ENCODE results near the gene NCOA6.

The NCOA6 gene

DNA sequence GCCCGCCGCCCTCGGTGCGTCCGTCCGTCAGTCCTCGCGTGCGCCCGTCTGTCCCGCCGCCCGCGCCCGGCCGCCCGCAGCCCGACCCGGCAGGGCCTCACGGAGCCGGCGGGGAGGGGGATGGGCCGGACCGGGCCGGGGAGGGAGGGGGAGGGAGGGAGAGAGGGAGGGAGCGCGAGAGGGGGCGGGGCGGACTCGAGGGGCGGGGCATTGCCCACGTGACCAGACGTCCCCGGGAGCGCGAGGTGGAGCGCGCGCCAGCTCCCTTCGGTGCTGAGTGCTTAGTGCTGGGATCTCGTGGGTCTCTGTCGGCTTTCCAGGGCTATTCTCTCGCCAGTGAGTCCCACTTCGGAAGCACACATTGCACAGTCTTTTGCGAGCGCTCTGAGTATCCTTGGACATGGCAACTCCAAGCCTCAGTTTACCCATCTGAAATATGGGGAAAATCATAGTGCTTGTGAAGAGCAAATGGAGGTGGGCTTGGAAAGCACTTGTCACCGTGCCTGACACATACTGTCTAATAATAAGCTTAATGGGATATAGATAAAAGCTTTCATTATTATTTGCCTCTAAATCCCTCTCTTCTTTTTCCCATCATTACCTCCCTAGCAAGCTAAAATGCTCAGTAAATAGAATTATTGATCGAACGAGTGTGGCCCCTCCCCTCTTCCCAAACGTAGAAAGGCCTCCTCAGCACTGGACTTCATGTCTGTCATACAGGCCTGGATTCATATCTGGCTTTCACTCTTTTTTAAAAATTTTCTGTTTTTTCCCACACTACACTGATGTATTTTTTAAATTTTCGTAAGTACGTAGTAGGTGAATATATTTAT lies at the start of gene NCOA6:
Gene NCOA6 (minus strand): TSS at position 122 of the 833 bp plus-strand sequence. CDS start 43,296 bp downstream, outside the sequence.
- peak; percentile 72 to 86 for DNase-seq (ENCODE audit: low read depth in 2 of 2)

DNA sequence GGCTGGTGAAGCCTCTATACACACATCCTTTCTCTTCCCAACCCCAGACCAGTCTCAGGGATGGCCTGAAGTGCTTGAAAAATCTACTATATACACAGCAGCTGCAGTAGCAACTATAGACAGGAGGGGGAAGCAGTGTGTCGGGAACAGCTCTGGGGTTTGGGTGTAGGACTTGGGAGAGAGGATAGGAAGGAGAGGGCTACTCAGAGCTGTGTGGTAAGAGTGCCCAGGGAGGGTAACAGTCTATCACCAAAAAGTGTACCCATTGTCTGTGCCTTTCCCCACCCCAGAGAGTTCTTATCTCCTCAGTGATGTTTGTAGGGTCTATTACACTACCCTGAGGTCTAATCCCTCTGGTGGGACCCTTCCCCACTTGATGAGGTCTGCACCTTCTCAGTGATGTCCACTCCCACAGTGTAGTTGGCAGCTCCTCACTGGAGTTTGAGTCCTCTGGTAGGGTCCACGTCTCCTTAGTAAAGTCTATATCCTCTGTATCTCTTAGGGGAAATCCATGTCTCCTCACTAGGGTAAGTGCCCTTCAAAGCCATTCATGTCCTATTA lies 48.7 kb upstream of the NCOA6 start:
- peak in 1 of 2 donors; percentile 37 for DNase-seq (ENCODE audit: low read depth in 2 of 2)

DNA sequence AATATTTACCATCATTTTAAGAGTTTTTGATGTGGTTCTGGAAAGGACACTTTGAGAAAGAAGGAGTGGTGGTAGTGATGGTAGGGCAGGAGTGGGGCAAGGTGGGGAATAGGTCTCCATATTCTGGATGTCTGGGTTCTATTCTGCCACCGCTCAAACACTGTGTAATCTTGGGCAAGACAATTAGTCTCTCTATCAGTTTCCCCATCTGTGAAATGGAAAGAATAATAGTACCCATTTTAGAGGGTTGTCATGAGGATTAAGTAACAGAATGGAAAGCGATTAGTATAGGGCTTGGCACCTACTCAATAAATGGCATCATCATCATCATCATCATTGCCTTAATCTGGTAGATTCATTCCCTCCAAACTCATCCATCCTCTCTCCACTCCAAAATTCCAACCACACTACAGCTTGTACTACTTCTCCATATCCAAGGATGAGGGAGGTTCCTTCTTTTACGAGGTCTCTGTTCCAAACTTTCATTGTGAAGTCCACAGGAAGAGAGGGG lies 48.2 kb upstream of the NCOA6 start:
- no peak for DNase-seq (ENCODE audit: low read depth in 2 of 2)

DNA sequence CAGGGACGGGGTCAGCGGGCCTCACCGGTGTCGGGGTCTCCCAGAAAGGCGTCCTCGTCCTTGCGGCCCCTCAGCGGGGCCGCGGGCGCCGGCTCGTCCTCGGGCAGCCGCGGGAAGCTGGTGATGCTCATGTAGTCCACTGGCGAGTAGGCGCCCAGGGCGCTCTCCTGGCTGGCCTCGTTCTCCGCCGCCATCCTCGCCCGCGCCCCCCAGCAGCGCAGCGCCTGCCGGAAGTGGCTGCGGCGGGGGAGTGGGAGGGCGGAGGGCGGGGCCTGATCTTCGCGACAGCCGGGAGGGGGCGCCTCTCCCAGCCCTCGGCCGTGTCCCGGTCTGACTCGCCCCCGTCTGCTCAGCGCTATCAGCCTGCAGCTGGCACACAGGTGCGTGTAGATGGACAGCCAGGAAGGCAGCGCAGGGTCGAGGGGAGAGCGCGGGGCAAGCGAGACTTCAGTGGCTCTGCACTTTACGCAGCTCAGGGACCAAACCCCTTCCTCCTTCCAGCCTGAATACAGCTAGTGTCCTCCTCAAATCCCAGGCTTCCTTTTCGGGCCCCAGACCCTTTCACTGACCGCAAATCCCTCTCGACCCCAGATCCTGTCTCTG lies 47.3 kb upstream of the NCOA6 start, which contains the start of gene GGT7:
Gene GGT7 (minus strand): TSS at position 235 of the 603 bp plus-strand sequence. CDS start 41 bp downstream, at position 194.
- DNase-seq (ENCODE audit: low read depth in 2 of 2) = peak; percentile 76 to 81

DNA sequence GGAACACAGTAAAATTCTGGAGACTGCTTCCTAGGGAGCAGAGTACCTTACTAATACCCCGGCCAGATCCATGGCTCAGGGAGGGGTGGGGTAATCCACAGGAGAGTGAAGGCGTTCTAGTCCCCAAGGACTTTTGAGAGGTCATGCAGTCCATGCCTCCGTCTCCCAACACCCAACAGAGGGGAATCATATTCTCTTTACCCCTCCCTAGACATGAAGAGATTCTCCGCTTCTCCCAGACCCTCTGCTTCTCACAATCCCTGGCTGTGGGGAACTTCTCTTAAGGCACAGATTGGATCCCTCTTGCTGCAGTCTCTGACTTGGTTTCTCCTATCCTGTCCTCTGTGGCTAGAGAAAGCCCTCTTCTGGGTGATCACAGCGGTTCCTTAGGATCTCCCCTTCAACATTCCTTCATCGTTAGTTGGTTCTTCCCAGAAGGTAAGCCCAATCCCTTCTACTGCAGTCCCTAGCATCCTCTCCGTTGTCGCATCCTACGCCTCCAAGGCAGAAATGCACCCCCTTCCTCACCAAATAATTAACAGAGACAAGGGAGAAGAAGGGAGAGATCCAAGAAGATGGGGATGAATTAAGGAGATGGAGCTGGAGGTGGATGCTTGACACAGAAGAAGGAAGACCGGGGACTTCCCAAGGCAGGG lies 46.6 kb upstream of the NCOA6 start:
- no peak for DNase-seq (ENCODE audit: low read depth in 2 of 2)

DNA sequence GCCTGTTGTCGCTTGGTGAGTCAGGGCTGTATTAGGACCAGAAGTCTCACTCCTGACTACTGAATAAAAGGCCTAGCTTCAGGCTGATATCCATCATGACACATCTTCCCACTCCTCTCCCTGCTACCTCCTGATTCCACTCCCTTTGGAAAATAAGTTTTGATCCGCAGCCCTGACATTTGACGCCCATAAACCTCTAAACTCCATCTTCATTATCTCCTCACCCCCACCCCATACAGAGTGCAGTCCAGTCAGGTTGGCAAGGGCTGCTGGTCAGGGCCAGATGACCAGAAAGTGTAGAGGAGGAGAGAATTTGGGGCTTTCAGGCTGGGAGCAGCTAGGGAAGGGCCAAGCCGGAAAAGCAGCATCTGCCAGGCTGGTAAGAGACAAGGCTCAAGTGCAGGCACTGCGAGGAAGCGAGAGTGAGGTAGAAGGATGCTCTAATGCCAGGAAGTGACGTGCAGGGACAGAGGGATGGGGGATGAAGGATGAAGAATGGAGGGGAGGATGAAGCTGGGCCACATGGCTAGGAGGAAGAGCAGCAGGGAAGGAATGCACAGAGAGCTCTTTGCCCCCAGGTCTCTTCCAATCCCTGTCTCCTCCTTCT lies 46.0 kb upstream of the NCOA6 start:
- DNase-seq (ENCODE audit: low read depth in 2 of 2) = no peak

DNA sequence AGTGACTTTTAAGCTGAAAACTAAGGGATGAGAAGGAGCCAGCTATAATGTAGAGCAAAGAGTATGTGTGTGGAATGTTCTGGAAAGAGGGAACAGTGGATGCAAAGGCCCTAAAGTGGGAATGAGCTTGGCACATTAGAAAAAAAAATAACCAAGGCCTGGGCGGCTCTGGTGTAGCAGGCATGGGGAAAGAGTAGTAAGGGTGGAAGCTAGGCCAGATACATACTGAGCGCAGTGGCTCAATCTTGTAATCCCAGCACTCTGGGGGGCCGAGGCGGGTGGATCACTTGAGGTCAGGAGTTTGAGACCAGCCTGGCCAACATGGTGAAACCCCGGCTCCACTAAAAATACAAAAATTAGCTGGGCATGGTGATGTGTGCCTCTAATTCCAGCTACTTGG lies 38.8 kb upstream of the NCOA6 start:
- no peak for DNase-seq (ENCODE audit: low read depth in 2 of 2)

DNA sequence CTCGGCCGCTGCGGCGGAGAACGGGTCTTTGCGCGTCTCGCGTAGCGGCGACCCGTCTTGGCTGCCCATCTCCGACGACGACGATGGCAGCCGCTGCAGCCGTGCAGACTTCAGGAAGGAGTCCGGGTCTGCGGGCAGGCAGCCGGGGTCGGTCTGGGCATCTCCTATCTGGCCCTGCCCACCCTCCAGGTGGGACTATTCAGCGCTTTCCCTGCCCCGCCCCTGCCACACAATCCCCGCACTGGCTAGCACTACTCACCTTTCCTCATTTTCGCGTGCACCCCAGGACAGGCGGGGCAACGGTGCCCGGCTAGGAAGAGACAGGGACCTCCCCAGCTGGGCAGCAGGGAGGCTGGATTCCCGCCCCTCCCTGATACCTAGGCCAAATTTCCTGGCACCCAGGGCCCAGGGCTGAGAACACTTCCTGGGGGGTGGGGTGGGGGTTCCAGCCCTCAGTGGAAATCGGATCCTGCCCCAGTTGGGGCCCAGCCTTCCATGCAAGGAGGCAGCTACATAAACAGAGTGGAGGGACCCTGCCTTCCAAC lies 38.0 kb upstream of the NCOA6 start:
- no peak for DNase-seq (ENCODE audit: low read depth in 2 of 2)

DNA sequence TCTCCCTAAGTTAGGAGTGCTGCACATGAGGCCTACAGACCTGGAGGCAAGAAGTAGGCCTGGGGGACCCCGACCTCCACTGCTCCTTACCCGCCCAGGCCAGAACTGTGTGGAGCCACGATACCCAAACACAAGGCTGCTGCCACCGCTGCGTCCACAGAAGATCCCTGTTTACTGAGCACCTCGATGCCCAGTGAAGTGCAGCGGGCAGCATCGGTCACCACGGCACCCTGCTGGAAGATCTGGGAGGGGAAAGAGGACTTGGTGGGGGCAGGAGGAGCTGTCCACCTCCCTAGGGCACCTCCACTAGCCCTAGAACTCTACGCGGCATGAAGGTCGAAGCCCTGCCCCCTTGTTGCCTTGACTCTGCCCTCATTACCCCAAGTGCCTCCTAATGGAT lies 37.3 kb upstream of the NCOA6 start:
- DNase-seq (ENCODE audit: low read depth in 2 of 2) = no peak

DNA sequence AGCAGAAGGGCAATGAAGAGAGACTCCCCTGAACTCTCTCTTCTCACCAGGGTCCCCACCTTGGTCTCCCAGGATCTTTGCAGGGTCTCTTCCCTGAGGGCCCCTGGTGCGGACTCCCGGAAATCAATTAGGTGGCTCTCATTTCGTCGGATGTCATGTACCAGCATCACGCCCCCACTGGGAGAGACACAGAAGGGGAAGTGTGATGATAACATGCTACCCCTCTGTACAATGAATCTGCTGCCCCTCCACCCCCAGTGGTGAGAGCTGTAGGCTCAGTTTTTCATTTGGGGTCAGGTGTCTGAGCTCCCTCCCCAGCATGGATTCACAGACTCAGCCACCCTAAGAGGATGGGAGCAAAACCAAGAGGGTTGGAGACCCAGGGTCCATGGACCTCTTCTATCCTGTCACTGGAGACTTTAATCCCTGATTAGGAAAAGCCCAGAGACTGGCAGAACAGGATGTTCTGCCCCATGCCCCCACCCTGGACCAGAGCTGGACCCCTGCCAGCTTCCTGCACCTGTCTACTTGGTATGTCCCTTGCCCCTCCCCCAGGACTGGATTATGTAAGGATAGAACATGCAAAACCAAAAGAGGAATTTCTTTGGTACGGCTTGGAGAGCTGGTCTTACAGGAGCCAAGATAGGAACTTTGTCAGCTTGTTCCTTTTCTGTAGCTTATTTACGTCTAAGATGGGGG lies 36.1 kb upstream of the NCOA6 start:
- no peak for DNase-seq (ENCODE audit: low read depth in 2 of 2)

DNA sequence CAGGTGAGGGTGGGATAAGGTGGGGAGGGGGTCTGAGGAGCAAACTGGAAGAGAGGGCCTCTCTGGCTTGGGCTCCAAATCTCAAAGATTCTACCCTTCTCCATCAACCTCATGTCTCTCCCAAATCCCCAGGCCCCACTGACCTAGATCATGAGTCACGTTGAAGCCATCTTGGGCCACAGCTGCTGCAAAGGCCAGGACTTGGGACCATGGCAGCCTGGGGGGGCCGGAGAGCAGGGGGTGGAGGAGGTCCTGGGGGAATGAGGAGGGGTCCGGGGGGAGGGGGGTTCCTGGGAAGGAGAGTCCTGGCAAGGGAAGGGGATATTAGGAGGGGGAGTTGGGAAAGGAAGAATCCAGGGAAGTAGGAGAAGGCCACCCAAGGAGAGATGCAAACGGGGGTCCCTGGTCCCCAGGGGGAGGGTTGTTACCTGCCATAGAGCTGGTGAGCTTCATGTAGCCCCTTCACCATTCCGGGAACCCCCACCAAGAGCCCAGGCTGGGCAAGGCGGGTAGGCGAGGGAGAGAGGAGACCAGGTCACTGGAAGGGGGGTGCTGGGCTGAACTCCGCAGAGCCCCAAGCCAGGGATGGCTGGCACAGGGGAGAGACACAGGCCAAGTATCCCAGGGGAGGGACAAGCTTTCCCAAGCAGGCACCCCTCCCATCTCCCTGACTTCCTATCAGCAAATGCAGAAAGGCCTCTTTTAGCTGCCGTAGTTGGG lies 34.5 kb upstream of the NCOA6 start:
- DNase-seq (ENCODE audit: low read depth in 2 of 2) = no peak

DNA sequence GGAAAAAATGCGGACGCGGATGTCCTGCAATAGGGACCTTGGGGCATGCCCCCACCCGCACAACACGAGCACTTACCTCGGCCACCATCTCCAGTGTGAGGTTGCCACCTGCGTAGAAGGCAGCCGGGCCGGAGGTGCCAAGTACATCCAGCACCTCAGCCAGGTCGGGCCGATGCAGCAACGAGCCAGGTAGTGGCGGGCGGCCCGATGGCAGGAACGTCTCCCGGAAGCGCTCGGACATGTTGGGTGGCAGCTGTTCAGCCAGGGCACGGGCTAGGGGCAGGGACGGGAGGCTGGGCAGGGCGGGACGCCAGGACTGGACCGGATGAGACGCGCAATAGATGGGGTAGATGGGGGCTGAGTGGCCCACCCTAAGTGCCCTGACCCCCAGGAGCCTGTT lies 33.9 kb upstream of the NCOA6 start:
- no peak for DNase-seq (ENCODE audit: low read depth in 2 of 2)

DNA sequence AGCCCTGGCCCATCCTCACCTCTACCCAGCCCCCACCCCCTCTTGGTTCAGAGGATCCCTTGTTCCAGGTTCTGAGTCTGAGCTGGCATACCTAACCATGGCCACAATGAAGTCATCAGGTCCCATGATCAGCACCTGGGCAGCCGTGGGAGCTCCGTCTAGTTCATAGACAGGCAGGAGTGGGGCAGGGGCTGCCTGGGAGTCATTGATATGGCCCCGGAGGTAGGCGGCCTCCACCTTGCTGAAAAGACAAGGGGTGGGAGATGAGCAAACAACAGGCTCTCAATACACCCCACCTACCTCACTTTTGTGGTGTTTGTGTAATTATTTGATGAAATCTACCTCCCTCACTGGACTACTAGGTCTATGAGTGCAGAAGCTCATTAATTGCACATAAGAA lies 26.8 kb upstream of the NCOA6 start:
- no peak for DNase-seq (ENCODE audit: low read depth in 2 of 2)

DNA sequence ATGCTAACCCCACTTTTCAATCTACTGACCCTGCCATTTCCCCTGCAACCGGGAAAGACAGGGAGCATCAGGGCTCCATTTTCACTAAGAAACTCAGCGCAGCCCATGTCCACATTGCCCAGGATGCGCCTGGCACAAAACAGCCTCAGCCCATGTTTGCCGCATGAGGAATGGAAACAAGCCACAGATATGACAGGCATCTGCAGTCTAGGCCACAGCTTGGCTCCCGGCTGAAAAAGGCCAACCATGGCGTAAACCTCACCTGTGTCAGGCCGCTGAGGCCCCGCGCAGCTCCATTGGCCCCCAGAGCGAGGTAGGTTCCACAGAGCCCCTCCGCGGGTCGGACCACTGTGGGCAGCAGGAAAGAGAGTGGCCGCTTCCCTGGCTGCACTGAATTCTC lies 25.5 kb upstream of the NCOA6 start:
- DNase-seq (ENCODE audit: low read depth in 2 of 2) = no peak

DNA sequence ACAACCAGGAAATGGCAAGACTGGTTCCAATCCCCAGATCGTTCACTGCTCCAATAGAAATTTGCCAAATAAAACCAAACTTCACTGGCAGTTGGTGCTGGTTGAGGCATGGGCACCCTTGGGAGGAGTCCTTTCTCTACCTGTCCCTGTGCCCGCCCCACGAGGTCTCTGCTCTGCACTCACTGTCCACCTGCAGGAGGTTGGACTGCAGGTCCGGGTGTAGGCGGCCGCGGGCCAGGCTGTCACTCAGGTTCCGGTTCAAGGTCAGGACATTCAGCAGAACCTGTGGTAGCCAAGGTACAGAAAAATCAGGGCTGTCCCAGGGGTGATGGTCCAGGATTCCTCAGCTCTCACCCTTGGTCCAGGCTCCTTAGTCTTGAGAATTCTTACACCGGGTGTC lies 24.3 kb upstream of the NCOA6 start:
- DNase-seq (ENCODE audit: low read depth in 2 of 2) = no peak

DNA sequence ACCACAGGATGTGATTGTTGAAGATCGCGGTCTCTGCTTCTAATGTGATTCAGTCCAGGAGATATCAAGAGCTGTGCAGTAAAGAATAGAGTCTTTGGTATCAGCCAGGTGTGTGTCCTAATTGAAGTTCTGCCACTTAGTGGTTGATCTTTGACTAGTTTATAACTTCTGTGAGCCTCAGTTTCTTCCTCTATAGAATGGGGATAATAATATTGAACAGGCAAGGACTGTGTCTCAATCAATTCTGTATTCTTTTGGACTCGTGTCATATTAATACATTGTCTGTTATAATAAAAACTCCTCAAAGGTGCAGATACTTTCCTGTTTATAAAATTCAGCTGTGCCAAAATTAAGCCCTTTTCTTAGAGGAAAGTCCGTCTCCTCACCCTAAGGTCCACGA lies 23.1 kb upstream of the NCOA6 start:
- no peak for DNase-seq (ENCODE audit: low read depth in 2 of 2)

DNA sequence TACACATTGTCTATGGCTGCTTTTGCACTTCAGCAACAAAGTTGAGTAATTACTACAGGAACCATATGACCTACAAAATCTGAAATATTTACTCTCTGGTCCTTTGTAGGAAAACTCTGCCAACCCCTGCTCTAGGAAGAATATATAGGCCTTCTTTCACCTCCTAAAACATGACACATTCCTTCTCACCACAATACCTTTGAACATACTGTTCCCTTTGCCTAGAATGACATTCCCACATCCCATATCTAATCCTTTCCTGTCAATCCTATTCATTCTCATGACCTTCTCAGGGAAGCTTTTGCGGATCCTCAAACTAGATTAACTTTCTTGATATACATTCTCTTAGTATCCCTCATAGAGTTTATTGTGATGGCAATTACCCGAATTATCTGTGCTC lies 18.0 kb upstream of the NCOA6 start:
- DNase-seq (ENCODE audit: low read depth in 2 of 2) = no peak

DNA sequence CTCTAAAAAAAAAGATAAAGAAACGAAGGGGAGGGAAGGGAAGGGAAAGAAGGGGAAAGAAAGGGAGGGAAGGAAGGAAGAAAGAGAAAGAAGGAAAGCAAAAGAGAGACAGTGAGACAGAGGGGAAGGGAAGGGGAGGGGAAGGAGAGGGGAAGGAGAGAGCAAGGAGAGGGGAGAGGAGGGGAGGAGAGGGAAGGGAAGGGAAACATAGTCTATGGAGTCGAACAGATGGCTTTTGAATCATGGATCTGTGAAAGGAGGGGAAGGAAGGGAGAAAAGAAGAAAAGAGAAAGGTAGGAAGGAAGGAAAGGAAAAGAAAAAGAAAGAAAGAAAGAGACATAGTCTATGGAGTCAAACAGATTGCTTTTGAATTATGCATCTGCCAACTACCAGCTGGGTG lies 16.7 kb upstream of the NCOA6 start:
- DNase-seq (ENCODE audit: low read depth in 2 of 2) = no peak

DNA sequence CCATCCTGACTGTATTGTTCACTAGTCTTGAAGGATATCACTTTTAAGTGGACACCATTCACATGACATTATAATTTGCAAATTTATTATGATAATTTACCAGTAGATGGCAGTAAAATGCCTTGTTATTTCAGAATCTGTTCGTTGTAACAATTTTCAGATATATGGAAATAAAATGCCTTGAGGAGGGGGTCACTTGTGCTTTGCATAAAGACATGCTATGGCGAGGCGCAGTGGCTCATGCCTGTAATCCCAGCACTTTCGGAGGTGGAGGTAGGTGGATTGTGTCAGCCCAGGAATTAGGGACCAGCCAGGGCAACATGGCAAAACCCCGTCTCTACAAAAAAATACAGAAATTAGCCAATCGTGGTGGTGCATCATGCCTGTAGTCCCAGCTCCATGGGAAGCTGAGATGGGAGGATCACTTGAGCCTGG lies 9.0 kb upstream of the NCOA6 start:
- no peak for DNase-seq (ENCODE audit: low read depth in 2 of 2)

DNA sequence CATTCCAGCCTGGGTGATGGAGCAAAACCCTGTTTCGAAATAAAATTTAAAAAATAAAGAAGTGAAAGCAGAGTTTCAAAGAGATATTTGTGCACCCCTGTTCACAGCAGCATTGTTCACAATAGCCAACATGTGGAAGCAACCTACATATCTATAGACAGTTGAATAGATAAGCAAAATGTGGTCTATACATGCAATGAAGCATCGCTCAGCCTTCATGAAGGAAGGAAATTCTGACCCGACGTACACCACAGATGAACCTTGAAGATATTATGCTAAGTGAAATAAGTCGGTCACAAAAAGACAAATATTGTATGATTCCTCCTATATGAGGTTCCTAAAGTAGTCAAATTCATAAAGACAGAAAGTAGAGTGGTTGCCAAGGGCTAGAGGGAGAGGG lies 6.5 kb upstream of the NCOA6 start:
- DNase-seq (ENCODE audit: low read depth in 2 of 2) = no peak
